Stimulated activated CD8-positive, alpha-beta memory T cell treated with anti-CD3 and anti-CD28 coated beads, Interleukin-4, amount 100 ng/mL, for 48 hours (primary cell): ENCODE results near the gene SLC30A2.
A peak's percentile ranks its signal among the peaks of the same experiment; 100 is the strongest.

Experiments used
- DNase-seq: peaks from one replicate; pipeline ENCODE4 v3.0.0-alpha.2; 2020

The SLC30A2 gene

GRCh38 chr1:25993197-25993951, 52.5 kb downstream of the SLC30A2 start:
- DNase-seq: no peak

DNA sequence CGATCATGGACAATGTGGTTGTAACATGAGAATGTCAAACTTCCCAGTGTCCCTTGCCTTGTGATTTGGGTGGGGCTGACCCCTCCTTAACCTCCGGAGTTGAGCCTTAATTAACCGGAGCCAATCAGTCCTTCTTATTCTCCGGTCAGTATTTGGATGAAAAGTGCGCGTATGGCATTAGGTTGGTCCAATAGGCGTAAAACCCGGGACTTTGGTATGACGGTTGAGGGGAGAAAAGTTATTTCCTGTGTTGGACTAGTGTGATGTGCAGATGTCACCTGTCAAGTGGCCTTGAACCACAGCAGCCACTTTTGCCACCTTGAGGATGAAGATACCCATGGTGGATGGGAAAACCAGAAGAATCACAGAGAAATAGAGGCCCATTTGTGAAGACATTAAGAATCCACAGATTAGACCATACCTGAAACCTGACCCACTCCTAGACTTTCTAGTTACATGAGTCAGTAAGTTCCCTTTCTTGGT, 53.2 kb downstream of the SLC30A2 start:
- DNase-seq: no peak

DNA sequence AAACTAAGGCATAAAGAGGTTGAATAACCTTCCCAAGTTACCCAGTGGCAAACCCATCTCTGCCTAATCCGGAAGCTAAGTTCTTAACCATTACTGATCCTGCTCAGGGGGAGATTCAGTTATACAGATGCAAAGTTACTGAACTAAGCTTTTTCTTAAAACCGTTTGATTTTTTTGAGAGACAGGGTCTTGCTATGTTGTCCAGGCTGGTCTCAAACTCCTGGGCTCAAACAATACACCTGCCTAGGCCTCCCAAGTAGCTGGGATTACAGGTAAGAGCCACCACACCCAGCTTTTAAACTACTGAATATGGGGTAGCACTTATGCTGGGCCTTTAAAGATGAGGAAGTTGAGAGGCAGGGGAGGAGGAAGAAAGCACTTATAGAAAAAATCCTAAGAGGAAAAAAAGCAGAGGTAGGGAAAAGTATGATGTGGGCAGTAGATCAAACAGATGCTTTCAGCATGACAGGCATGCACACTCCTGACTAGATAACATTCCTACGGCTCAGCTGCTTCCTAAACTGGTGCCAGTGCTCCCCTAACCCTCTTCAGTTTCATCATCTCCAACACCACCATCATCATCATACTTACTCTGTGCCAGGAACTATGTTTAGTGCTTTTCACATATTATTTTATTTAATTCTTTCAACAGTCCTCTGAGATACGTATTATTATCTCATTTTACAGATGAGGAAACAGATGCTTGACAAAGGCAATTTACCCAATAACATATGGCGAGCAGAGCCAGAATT, 53.8 kb downstream of the SLC30A2 start:
- DNase-seq: no peak

GRCh38 chr1:25990702-25991395, 55.1 kb downstream of the SLC30A2 start:
- DNase-seq: peak; percentile 57

- no peak for DNase-seq
Observed at GRCh38 chr1:25990251-25990650, 55.7 kb downstream of the SLC30A2 start.

- no peak for DNase-seq
Observed at GRCh38 chr1:25989440-25990234, 56.3 kb downstream of the SLC30A2 start.

GRCh38 chr1:25987951-25988350, 58.0 kb downstream of the SLC30A2 start:
- no peak for DNase-seq
